NOMO-1 treated with dmso at 0.1 percent for 144 hours (cell line): ENCODE data around the gene PREP.
"Not testable (repeated sequence)": the region's sequence is repeated elsewhere in the genome, so short reads cannot be mapped to it uniquely, and the experiment has no call there.

Experiments used
- DNase-seq: peaks from one replicate; lab custom pipeline; 2025; ENCODE audit not compliant: unreplicated experiment; lab: John Stamatoyannopoulos, UW

PREP gene

GRCh38 chr6:105345506-105345905, 57.4 kb downstream of the PREP start:
- no peak for DNase-seq

GRCh38 chr6:105344881-105345370, 58.0 kb downstream of the PREP start:
- no peak for DNase-seq

GRCh38 chr6:105338350-105338983, 64.4 kb downstream of the PREP start:
- DNase-seq: not testable (repeated sequence)

- DNase-seq: no peak
Observed at GRCh38 chr6:105336986-105337385, 65.9 kb downstream of the PREP start.

GRCh38 chr6:105332576-105332975, 70.3 kb downstream of the PREP start:
- DNase-seq: no peak

GRCh38 chr6:105331927-105332326, 71.0 kb downstream of the PREP start:
- no peak for DNase-seq

GRCh38 chr6:105330913-105331312, 72.0 kb downstream of the PREP start:
- DNase-seq: no peak

- DNase-seq: no peak
Observed at GRCh38 chr6:105330364-105330763, 72.5 kb downstream of the PREP start.

- no peak for DNase-seq
Observed at GRCh38 chr6:105326833-105327770, 75.8 kb downstream of the PREP start.

GRCh38 chr6:105326216-105326615, 76.7 kb downstream of the PREP start:
- DNase-seq: no peak

- DNase-seq: no peak
Observed at GRCh38 chr6:105324386-105324950, 78.4 kb downstream of the PREP start.

- DNase-seq: no peak
Observed at GRCh38 chr6:105322499-105323225, 80.2 kb downstream of the PREP start.

GRCh38 chr6:105321728-105322127, 81.2 kb downstream of the PREP start:
- no peak for DNase-seq

GRCh38 chr6:105321207-105321606, 81.7 kb downstream of the PREP start:
- DNase-seq: no peak

- DNase-seq: no peak
Observed at GRCh38 chr6:105320765-105321164, 82.1 kb downstream of the PREP start.

- no peak for DNase-seq
Observed at GRCh38 chr6:105320271-105320670, 82.6 kb downstream of the PREP start.

GRCh38 chr6:105319331-105319730, 83.6 kb downstream of the PREP start:
- no peak for DNase-seq

GRCh38 chr6:105318660-105319059, 84.2 kb downstream of the PREP start:
- DNase-seq: no peak

- no peak for DNase-seq
Observed at GRCh38 chr6:105317607-105318533, 85.0 kb downstream of the PREP start.

- DNase-seq: no peak
Observed at GRCh38 chr6:105313211-105313610, 89.7 kb downstream of the PREP start.
